Neural cell (in vitro differentiated cells): ENCODE results near the gene RPS6KA3. TPM values are rescaled to one million over a fixed set of nuclear protein-coding genes. Genes with fewer than 3 reads are reported as not detected.

Source experiments
- H2AFZ ChIP-seq: fragments of 200-600, 300-800 bp; sonication (generic), shearing (Covaris generic); 2 replicates; pipeline ENCODE4 v1.6.0; 2014; ENCODE audit warnings: low read depth, mild to moderate bottlenecking, antibody characterized with exemption, low read length, moderate library complexity
- H3F3A ChIP-seq: fragments of 200-600 bp; shearing (Covaris generic); 2 replicates; pipeline ENCODE4 v1.6.1; 2016; ENCODE audit warnings: mild to moderate bottlenecking, moderate library complexity, mixed read lengths, antibody characterized with exemption, low read length; ENCODE audit not compliant: insufficient read depth, poor library complexity, severe bottlenecking
- H3K27ac ChIP-seq: fragments of 200-600, 300-800 bp; sonication (generic), shearing (Covaris generic); 2 replicates; pipeline ENCODE4 v1.5.1; 2014; ENCODE audit warnings: mild to moderate bottlenecking, low read length, moderate library complexity
- H3K27me3 ChIP-seq: fragments of 300-800, 200-600 bp; sonication (generic), shearing (Covaris generic); 2 replicates; pipeline ENCODE4 v1.6.0; 2014; ENCODE audit warnings: mild to moderate bottlenecking, low read depth, low read length, moderate library complexity; ENCODE audit not compliant: insufficient read depth
- H3K36me3 ChIP-seq: fragments of 300-800, 200-600 bp; sonication (generic), shearing (Covaris generic); 2 replicates; pipeline ENCODE4 v1.5.1; 2014; ENCODE audit warnings: mild to moderate bottlenecking, antibody characterized with exemption, low read length, moderate library complexity; ENCODE audit not compliant: insufficient read depth
- H3K4me2 ChIP-seq: fragments of 300-800, 200-600 bp; sonication (generic), shearing (Covaris generic); 2 replicates; pipeline ENCODE4 v1.6.0; 2014; ENCODE audit warnings: mild to moderate bottlenecking, low read length
- H3K4me3 ChIP-seq: fragments of 300-800, 200-600 bp; sonication (generic), shearing (Covaris generic); 2 replicates; pipeline ENCODE4 v1.5.1; 2014; ENCODE audit warnings: mild to moderate bottlenecking, low read length, moderate library complexity
- H3K79me2 ChIP-seq: fragments of 200-600 bp; shearing (Covaris generic); replicated peaks from 2 replicates; pipeline ENCODE4 v1.6.0; 2014; ENCODE audit warnings: mild to moderate bottlenecking, low read length, moderate library complexity; ENCODE audit not compliant: insufficient read depth
- H3K9ac ChIP-seq: fragments of 300-800, 200-600 bp; sonication (generic), shearing (Covaris generic); 2 replicates; pipeline ENCODE4 v1.6.1; 2016; ENCODE audit warnings: mild to moderate bottlenecking, low read length, mixed read lengths
- H3K9me2 ChIP-seq: fragments of 200-600 bp; shearing (Covaris generic); 2 replicates; pipeline ENCODE4 v1.6.1; 2016; ENCODE audit warnings: mild to moderate bottlenecking, low read length, mixed read lengths; ENCODE audit not compliant: insufficient read depth
- H3K9me3 ChIP-seq: fragments of 200-600, 300-800 bp; sonication (generic), shearing (Covaris generic); 2 replicates; pipeline ENCODE4 v1.6.1; 2016; ENCODE audit warnings: mild to moderate bottlenecking, mixed run types, low read length, moderate library complexity, mixed read lengths
- H4K20me1 ChIP-seq: fragments of 200-600 bp; shearing (Covaris generic); 2 replicates; pipeline ENCODE4 v1.6.1; 2016; ENCODE audit warnings: mild to moderate bottlenecking, mixed run types; ENCODE audit not compliant: insufficient read depth
- CTCF ChIP-seq: fragments of 450-650 bp; IDR thresholded peaks from 2 replicates; pipeline ENCODE4 v1.5.1; 2014; ENCODE audit warnings: antibody characterized with exemption, mild to moderate bottlenecking, moderate library complexity; ENCODE audit not compliant: poor library complexity, severe bottlenecking
- EP300 ChIP-seq: fragments of 450-650 bp; conservative IDR thresholded peaks from 2 replicates; pipeline ENCODE4 v1.6.1; 2014; ENCODE audit warnings: antibody characterized with exemption, mild to moderate bottlenecking, moderate library complexity; ENCODE audit not compliant: poor library complexity, severe bottlenecking
- EZH2 ChIP-seq: fragments of 200-600, 300-800 bp; shearing (Covaris generic), sonication (generic); IDR thresholded peaks from 2 replicates; pipeline ENCODE4 v1.6.1; 2014; ENCODE audit warnings: antibody characterized with exemption, low read length, borderline replicate concordance, mild to moderate bottlenecking; ENCODE audit not compliant: insufficient read depth, poor library complexity, severe bottlenecking
- MXI1 ChIP-seq: fragments of 450-650 bp; conservative IDR thresholded peaks from 2 replicates; pipeline ENCODE4 v1.6.1; 2014; ENCODE audit warnings: antibody characterized with exemption, mild to moderate bottlenecking; ENCODE audit not compliant: poor library complexity, severe bottlenecking
- POLR2AphosphoS5 ChIP-seq: IDR thresholded peaks from 2 replicates; pipeline ENCODE4 v1.6.1; 2012
- RAD21 ChIP-seq: fragments of 450-650 bp; conservative IDR thresholded peaks from 2 replicates; pipeline ENCODE4 v1.6.1; 2014; ENCODE audit warnings: antibody characterized with exemption, mild to moderate bottlenecking, moderate library complexity
- REST ChIP-seq: IDR thresholded peaks from 2 replicates; pipeline ENCODE4 v1.6.1; 2012; ENCODE audit warnings: borderline replicate concordance
- SMC3 ChIP-seq: fragments of 450-650 bp; conservative IDR thresholded peaks from 2 replicates; pipeline ENCODE4 v1.6.1; 2014; ENCODE audit warnings: antibody characterized with exemption, mild to moderate bottlenecking, moderate library complexity; ENCODE audit not compliant: poor library complexity
- TAF1 ChIP-seq: IDR thresholded peaks from 2 replicates; pipeline ENCODE4 v1.6.1; 2012; ENCODE audit warnings: low read depth
- polyA plus RNA-seq: library from polyadenylated mRNA; depleted of rRNA; stranded (reverse); fragments of >200 nt; gene quantifications from 2 replicates; pipeline ENCODE4 v1.2.3, GENCODE V29; 2014

RPS6KA3 gene
- polyA plus RNA-seq, 1 donor from 2014 or later = 16.5 TPM

DNA sequence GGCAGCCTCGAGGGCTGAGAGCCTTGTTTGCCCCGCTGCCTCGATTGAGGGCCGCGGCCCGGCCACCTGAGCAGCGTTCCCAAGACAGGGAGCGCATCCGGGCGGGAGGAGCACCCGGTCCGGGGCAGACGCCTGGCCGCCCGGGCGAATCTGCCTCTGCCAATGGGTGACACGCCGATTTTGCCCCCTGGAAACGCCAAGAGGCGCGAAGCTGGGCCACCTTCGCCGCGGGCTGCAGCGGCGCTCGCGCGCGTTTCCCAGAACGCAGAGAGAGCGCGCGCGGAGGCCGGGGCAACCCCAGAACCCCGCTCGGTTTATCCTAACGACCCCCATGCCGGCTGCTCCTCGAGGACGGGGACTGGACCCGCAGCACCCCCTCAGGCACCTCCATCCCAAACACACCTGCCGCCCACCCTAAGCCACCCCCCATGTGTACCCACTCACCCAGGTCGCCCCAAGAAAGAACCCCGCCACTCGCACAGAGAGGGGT lies 150.6 kb downstream of the RPS6KA3 start:
- Histone ChIP-seq H3K79me2 (no peaks in the 10 kb centered on the region), H3K27ac (no peak overlapping the region), H3K36me3 (no peaks in the 10 kb centered on the region), H3K27me3 (peaks cover 12% of the 10 kb centered on the region), H3K4me3 (peak overlapping the region; percentile 63), H3K9ac (peak overlapping the region; percentile 9), H3K9me3 (no peaks in the 10 kb centered on the region), H3K4me2 (no peak overlapping the region), H2AFZ (no peak overlapping the region), H3K9me2 (no peaks in the 10 kb centered on the region), H4K20me1 (no peaks in the 10 kb centered on the region), H3F3A (no peaks in the 10 kb centered on the region)
- TF ChIP-seq MXI1 = no peak
- TF ChIP-seq SMC3 = no peak
- TF ChIP-seq CTCF = no peak
- TF ChIP-seq POLR2AphosphoS5 = no peak
- TF ChIP-seq EP300 = no peak

DNA sequence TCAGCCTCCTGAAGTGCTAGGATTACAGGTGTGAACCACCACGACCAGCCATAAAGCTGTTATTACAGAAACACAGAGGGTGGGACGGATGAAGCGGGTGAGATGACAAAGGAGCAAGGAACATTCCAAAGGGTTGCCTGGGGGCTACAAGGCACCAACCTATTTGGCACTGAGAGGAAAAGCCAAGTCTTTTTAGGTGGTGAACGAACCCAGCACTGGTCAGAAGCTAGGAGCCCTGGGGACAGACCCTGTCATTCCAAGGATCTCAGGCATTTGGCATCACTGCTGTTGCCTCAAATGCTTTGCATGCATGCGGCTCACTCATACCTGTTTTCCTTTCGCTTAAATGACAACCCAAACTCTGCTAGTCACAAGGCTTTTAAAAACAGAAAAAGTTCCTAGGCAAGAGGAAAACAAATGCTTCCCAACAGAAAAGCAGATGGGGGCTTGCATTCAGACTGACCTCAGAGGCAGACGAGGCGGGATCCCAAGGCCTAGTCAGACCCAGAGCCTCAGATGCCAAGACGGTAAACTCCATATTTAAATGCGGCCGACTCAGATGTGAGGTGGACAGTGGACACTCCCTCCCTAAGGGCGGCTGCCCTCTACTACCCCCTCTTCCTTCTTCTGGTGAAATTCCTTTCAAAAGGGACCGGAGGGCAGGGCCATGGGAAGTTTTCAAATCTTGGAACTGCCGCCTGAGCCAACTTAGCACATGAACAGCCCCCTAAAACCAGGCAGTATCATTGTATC lies 154.5 kb downstream of the RPS6KA3 start:
- H2AFZ ChIP-seq = no peak overlapping the region
- H3K79me2 ChIP-seq = no peaks in the 10 kb centered on the region
- no peaks in the 10 kb centered on the region for H4K20me1 ChIP-seq
- H3K4me3 ChIP-seq = no peak overlapping the region
- H3K36me3 ChIP-seq = no peaks in the 10 kb centered on the region
- no peak overlapping the region for H3K27ac ChIP-seq
- H3K9me3 ChIP-seq = no peaks in the 10 kb centered on the region
- TF ChIP-seq POLR2AphosphoS5 = no peak
- TF ChIP-seq REST = no peak
- TF ChIP-seq SMC3 = no peak
- no peak for TF ChIP-seq RAD21
- TF ChIP-seq TAF1 = no peak
- no peak for TF ChIP-seq EZH2
- no peak for TF ChIP-seq CTCF
- TF ChIP-seq EP300 = no peak
- no peak for TF ChIP-seq MXI1
- H3K9me2 ChIP-seq = no peaks in the 10 kb centered on the region
- H3K9ac ChIP-seq = no peak overlapping the region
- H3K4me2 ChIP-seq = no peak overlapping the region
- H3F3A ChIP-seq = no peaks in the 10 kb centered on the region
- H3K27me3 ChIP-seq = peaks cover 12% of the 10 kb centered on the region
